ENCODE results near the gene IFITM5. TPM values are rescaled to one million over a fixed set of nuclear protein-coding genes. Genes with fewer than 3 reads are reported as not detected.

IFITM5 gene
- total RNA-seq, 2 donors from 2014 or later = not detected

GRCh38 chr11:297051-297585 lies 2.2 kb downstream of the IFITM5 start:
- Mint-ChIP-seq H3K27ac (peak overlapping the region; percentile 73), H3K27me3 (peaks cover 4% of the 10 kb centered on the region), H3K4me3 (peak overlapping the region; percentile 51), H3K4me1 (peaks cover 5% of the 10 kb centered on the region), H3K36me3 (ENCODE audit: low read depth) (peaks cover 15% of the 10 kb centered on the region), H3K9me3 (no peaks in the 10 kb centered on the region)
- peak; percentile 35 for ATAC-seq (replicated peaks)

- H3K36me3 Mint-ChIP-seq (ENCODE audit: low read depth) = peaks cover 17% of the 10 kb centered on the region
- no peak overlapping the region for H3K4me3 Mint-ChIP-seq
- no peak for ATAC-seq (replicated peaks)
- peak overlapping the region; percentile 73 for H3K27ac Mint-ChIP-seq
- no peaks in the 10 kb centered on the region for H3K9me3 Mint-ChIP-seq
- H3K27me3 Mint-ChIP-seq = peaks cover 4% of the 10 kb centered on the region
- H3K4me1 Mint-ChIP-seq = peaks cover 5% of the 10 kb centered on the region
These were observed 2.9 kb downstream of the IFITM5 start for GRCh38 chr11:296171-297050.

DNA sequence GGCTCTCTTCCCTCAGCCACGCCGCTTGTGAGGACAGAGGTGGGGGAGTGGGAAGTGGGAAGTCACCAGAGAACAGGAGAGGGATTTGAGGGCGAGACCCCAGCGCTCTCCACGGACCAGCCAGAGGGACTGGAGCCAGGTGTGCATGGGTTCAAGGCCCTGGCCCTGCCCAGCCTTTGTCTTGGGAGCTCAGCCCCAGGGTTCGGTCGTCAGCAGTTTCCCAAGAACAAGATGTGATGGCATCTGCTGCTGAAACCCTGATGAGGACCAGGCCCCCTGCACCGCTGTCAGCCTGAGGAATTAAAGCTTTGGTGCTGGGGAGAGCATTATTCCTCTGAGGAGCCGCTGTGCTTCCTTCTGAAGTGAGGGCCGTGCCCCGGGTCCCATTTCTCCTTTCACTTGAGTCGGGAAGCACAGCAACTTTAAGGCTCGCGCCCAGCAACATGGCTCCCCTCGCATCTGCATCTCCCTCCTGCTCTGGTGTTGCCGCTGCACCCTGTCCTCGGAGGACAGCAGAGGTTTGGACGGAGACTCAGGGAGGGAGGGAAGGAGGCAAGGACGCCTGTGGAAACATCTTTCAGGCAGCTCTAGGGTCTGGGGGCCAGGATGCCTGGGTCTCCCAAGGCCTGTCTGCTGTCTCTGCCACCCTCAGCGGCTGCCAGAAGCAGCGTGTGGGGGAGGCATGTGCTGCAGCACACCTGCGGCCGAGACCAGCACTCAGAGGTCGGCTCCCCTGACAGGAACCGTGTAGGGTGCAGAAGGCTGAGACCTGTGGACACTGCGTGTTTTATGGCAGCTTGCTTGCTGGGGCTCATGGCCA lies 3.8 kb downstream of the IFITM5 start:
- Mint-ChIP-seq H3K9me3 (no peaks in the 10 kb centered on the region), H3K4me1 (peaks cover 5% of the 10 kb centered on the region), H3K27ac (no peak overlapping the region), H3K4me3 (no peak overlapping the region), H3K27me3 (peaks cover 2% of the 10 kb centered on the region), H3K36me3 (ENCODE audit: low read depth) (peaks cover 26% of the 10 kb centered on the region)
- ATAC-seq (replicated peaks) = no peak

DNA sequence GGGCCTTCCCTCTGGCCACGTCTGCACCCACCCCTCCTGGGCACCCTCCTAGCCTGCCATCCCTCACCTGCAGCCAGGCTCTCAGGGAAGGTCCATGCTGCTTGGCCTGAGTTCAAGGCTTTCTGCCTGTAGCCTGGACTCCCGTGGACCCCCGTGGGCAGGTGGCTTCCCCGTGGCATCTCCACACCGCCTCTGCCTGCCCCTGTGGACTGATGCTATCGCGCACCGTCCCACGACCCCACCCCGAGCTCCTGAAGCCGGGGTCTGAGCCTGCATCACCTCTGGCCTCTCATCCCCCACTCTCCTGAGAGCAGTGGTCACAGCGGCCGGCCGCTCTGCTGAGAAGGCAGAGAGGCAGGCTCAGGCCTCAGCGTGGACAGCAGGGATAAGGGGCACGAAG lies 4.5 kb downstream of the IFITM5 start:
- Mint-ChIP-seq H3K36me3 (ENCODE audit: low read depth) (peaks cover 33% of the 10 kb centered on the region), H3K4me1 (peaks cover 5% of the 10 kb centered on the region), H3K4me3 (no peak overlapping the region), H3K9me3 (no peaks in the 10 kb centered on the region), H3K27ac (no peak overlapping the region), H3K27me3 (no peaks in the 10 kb centered on the region)
- no peak for ATAC-seq (replicated peaks)

DNA sequence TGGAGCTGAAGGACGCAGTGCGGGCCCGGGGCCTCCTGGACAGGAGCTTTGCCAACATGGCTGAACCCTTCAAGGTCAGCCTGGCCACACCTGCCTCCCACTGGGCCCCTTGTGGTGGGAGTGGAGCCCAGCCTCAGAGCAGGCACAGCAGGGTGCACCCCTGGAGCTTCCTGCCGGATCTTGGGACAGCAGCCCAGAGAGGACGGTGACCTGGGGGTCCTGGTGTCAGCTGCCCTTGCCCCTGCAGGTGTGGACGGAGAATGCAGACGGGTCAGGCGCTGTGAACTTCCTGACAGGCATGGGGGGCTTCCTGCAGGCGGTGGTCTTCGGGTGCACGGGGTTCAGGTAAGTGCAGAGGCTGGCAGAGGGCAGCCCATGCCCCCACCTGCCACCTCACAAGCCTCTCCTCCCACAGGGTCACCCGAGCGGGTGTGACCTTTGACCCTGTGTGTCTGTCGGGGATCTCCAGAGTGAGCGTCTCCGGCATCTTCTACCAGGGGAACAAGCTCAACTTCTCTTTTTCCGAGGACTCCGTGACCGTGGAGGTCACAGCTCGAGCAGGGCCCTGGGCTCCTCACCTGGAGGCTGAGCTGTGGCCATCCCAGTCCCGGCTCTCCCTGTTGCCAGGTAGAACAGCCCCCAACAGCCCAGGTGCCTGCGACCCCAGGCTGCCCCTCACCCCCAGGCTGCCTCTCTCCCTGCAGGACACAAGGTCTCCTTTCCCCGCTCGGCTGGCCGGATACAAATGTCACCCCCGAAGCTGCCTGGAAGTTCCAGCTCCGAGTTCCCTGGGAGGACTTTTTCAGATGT lies 5.3 kb downstream of the IFITM5 start:
- no peaks in the 10 kb centered on the region for H3K9me3 Mint-ChIP-seq
- no peak for ATAC-seq (replicated peaks)
- no peak overlapping the region for H3K4me3 Mint-ChIP-seq
- no peak overlapping the region for H3K27ac Mint-ChIP-seq
- H3K4me1 Mint-ChIP-seq = peaks cover 5% of the 10 kb centered on the region
- peaks cover 37% of the 10 kb centered on the region for H3K36me3 Mint-ChIP-seq (ENCODE audit: low read depth)
- H3K27me3 Mint-ChIP-seq = no peaks in the 10 kb centered on the region

DNA sequence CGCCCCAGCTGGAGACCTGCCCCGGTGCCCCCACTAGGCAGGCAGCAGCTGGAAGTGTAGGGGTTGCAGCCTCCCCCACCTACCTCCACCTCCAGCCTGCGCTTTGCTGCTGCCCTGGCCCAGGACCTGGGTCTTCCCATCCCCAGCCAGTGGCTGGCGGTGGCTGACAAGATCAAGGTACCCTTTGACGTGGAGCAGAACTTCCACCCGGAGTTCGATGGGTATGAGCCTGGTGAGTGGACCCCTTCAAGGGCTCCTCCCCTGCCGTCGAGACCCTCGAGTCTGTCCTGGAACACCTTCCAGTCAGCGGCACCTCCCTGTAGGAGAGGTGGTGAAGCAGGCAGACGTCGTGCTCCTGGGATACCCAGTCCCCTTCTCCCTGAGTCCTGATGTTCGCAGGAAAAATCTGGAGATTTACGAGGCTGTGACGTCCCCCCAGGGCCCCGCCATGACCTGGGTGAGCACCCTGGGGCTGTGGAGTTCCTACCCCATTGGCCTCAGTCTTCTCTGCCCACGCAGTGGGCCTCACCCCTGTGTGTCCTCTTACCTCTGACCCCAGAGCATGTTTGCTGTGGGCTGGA lies 6.0 kb downstream of the IFITM5 start:
- Mint-ChIP-seq H3K4me1 (peaks cover 5% of the 10 kb centered on the region), H3K9me3 (no peaks in the 10 kb centered on the region)

DNA sequence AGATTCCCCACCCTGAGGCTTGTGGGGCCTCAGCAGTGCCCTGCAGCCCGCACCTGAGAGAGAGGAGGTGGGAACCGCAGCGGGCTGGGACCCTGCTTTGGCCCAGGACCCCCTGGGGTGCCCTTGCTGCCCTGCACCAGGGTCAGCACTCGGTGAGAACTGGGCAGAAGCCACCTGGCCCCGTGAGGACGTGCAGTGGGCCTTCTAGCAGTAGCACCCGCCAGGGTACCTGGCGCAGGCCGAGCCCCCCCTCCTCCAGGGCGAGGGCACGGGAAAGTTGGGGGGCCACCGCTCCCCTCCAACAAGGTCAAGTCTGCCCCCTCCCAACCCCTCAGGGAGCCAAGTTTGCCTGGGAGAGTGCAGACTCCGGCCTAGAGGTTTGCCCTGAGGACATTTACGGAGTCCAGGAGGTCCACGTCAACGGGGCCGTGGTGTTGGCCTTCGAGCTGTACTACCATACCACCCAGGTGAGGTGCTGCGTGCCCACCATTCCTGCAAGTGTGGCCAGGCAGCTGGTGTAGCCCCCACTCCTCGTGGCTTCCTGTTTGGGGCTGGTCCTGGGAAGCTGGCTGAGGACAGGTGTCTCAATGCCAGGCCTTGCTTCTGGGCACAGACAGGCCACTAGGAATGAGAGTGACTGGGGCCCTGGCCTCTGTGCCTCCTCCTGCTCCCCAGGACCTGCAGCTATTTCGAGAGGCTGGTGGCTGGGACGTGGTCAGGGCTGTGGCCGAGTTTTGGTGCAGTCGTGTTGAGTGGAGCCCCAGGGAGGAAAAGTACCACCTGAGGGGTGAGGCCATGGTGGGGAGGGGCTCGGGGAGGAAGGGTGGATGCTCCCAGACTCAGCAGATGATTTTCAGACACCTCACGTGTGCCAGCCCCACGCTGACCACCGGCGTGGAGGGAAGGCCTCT lies 6.9 kb downstream of the IFITM5 start:
- no peak overlapping the region for H3K4me3 Mint-ChIP-seq

More for the DNA sequence above, 6.0 kb downstream of the IFITM5 start:
- H3K4me3 Mint-ChIP-seq = no peak overlapping the region
- H3K36me3 Mint-ChIP-seq (ENCODE audit: low read depth) = peaks cover 37% of the 10 kb centered on the region
- ATAC-seq (replicated peaks) = no peak
- H3K27me3 Mint-ChIP-seq = no peaks in the 10 kb centered on the region
- no peak overlapping the region for H3K27ac Mint-ChIP-seq

DNA sequence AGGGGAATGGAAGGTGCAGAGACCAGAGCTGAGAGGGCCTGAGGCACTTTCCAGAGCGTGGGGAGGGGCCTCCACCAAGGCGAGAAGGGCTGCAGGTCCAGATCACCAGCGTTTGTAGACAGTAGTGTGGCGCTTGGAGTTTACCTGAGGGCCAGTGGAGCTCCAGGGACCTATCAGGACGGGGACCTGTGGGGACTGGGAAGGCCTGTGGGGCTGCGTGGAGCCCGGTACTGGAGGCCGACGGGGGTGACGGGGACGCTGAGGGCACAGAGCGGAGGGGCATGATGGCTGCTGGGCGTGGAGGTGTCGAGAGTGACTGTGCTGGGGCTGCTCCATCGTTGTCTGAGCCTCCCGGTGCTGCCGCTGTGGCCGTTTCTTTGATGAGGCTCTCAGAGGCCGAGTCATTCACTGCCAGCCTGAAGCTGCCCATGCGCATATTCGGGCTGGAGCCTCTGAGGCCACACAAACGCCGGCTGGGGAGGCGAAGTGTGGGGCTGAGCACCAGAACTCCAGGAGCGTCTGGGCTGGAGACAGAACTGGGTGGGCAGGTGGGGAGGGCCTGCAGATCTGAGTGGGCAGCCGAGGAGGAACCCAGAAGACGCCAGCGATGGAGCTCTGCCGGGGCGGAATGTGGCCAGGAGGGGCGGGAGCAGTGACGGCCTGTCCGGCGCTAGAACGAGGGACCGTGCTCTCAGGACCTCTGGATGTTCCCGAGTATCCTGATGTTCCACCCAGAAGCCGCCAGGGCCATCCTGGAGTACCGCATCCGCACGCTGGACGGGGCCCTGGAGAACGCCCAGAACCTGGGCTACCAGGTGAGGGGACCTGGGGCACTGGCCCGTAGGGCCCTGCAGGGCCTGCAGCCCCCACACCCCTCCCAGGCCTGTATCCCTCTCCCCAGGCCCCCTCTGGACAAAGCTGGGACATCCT lies 7.8 kb downstream of the IFITM5 start:
- H3K36me3 Mint-ChIP-seq (ENCODE audit: low read depth) = peaks cover 53% of the 10 kb centered on the region
- peaks cover 6% of the 10 kb centered on the region for H3K4me1 Mint-ChIP-seq
- H3K27me3 Mint-ChIP-seq = no peaks in the 10 kb centered on the region
- no peak for ATAC-seq (replicated peaks)
- H3K27ac Mint-ChIP-seq = peak overlapping the region; percentile 20
- no peaks in the 10 kb centered on the region for H3K9me3 Mint-ChIP-seq
- H3K4me3 Mint-ChIP-seq = peak overlapping the region; percentile 62

More for the DNA sequence above, 6.9 kb downstream of the IFITM5 start:
- ATAC-seq (replicated peaks) = no peak
- H3K27ac Mint-ChIP-seq = no peak overlapping the region
- no peaks in the 10 kb centered on the region for H3K9me3 Mint-ChIP-seq
- H3K36me3 Mint-ChIP-seq (ENCODE audit: low read depth) = peaks cover 45% of the 10 kb centered on the region
- no peaks in the 10 kb centered on the region for H3K27me3 Mint-ChIP-seq
- H3K4me1 Mint-ChIP-seq = peaks cover under 1% of the 10 kb centered on the region

DNA sequence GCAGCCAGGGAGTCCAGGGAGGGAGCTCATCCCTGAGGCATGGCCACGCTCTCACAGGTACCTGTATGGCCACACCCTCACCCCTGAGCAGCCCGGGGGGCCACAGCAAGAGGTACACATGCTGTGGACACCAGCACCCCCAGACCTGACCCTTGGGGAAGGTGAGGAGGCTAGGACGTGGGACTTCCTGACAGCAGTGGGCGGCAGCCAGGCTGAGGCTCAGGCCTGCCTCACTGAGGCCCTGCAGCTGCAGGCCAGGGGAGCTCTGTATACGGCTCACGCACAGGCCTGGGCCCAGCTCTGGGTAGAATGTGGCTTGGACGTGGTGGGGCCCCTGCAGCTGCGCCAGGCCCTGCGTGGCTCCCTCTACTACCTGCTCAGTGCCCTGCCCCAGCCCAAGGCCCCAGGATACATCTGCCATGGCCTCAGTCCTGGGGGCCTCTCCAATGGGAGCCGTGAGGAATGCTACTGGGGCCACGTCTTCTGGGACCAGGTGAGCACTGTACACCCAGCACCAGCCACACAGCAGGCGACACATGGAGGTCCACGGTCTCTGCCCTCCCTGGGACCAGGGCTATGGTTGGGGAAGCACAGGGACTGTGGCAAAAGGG lies 8.6 kb downstream of the IFITM5 start:
- ATAC-seq (replicated peaks) = no peak
- Mint-ChIP-seq H3K9me3 (no peaks in the 10 kb centered on the region), H3K4me3 (peak overlapping the region; percentile 62)

GRCh38 chr11:289712-290620 lies 9.4 kb downstream of the IFITM5 start:
- Mint-ChIP-seq H3K36me3 (ENCODE audit: low read depth) (peaks cover 52% of the 10 kb centered on the region), H3K27ac (peak overlapping the region; percentile 20)

More for the DNA sequence above, 8.6 kb downstream of the IFITM5 start:
- Mint-ChIP-seq H3K4me1 (peaks cover 11% of the 10 kb centered on the region), H3K27me3 (no peaks in the 10 kb centered on the region), H3K36me3 (ENCODE audit: low read depth) (peaks cover 53% of the 10 kb centered on the region), H3K27ac (peak overlapping the region; percentile 20)

DNA sequence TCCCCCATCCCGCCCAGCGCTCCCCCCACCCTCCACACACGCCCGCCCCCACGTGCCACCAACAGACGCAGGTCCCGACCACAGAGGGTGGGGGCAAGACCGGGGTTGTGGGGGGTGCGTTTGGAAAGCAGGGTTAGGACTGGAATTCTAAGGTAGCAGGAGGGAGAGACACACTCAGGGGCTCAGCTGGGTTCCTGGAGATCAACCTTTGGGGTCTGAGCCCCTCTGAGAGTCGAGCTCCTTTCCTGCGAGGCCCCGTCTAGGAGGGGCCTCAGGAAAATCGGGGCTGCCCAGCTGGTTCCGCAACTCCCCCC lies 10.0 kb downstream of the IFITM5 start:
- H3K4me3 Mint-ChIP-seq = peak overlapping the region; percentile 62
- H3K4me1 Mint-ChIP-seq = peaks cover 11% of the 10 kb centered on the region
- H3K27ac Mint-ChIP-seq = no peak overlapping the region
- peaks cover 46% of the 10 kb centered on the region for H3K36me3 Mint-ChIP-seq (ENCODE audit: low read depth)
- H3K27me3 Mint-ChIP-seq = no peaks in the 10 kb centered on the region
- ATAC-seq (replicated peaks) = no peak
- no peaks in the 10 kb centered on the region for H3K9me3 Mint-ChIP-seq

More at GRCh38 chr11:289712-290620, 9.4 kb downstream of the IFITM5 start:
- H3K27me3 Mint-ChIP-seq = no peaks in the 10 kb centered on the region
- peak overlapping the region; percentile 62 for H3K4me3 Mint-ChIP-seq
- H3K4me1 Mint-ChIP-seq = peaks cover 11% of the 10 kb centered on the region
- H3K9me3 Mint-ChIP-seq = no peaks in the 10 kb centered on the region
- no peak for ATAC-seq (replicated peaks)

All from activated T-helper 17 cell treated with anti-CD3 and anti-CD28 coated beads, Interleukin-2, amount 50 U/mL, for 72 hours (primary cell).